Prostate gland (tissue), 2 donors: ENCODE results near the gene RAB15.

Experiments used
- POLR2A ChIP-seq: fragments of 450-650 bp; IDR thresholded peaks from one replicate; pipeline ENCODE4 v1.6.1; 2016; ENCODE audit warnings: antibody characterized with exemption, mild to moderate bottlenecking
- TF ChIP-seq, protein P1 (sequence below), 4 experiments: fragments of 200-600 bp in 2 of 4; fragments of 450-650 bp in 2 of 4; sonication (generic) in 2 of 4; IDR thresholded peaks; 1 replicate in 3 of 4; 2 replicates in 1 of 4; pipeline ENCODE4 v1.5.1; 2016 to 2019; ENCODE audit warnings: antibody characterized with exemption in 4 of 4, mild to moderate bottlenecking in 2 of 4, moderate library complexity in 2 of 4

GRCh38 chr14:64974563-64974962 is 2.4 kb upstream of the RAB15 start:
- TF ChIP-seq, protein P1, sequence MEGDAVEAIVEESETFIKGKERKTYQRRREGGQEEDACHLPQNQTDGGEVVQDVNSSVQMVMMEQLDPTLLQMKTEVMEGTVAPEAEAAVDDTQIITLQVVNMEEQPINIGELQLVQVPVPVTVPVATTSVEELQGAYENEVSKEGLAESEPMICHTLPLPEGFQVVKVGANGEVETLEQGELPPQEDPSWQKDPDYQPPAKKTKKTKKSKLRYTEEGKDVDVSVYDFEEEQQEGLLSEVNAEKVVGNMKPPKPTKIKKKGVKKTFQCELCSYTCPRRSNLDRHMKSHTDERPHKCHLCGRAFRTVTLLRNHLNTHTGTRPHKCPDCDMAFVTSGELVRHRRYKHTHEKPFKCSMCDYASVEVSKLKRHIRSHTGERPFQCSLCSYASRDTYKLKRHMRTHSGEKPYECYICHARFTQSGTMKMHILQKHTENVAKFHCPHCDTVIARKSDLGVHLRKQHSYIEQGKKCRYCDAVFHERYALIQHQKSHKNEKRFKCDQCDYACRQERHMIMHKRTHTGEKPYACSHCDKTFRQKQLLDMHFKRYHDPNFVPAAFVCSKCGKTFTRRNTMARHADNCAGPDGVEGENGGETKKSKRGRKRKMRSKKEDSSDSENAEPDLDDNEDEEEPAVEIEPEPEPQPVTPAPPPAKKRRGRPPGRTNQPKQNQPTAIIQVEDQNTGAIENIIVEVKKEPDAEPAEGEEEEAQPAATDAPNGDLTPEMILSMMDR (IDR thresholded peaks at IDR 0.05): no peak
- TF ChIP-seq POLR2A: no peak
